ENCODE results near the gene MNT.

Gene MNT

DNA sequence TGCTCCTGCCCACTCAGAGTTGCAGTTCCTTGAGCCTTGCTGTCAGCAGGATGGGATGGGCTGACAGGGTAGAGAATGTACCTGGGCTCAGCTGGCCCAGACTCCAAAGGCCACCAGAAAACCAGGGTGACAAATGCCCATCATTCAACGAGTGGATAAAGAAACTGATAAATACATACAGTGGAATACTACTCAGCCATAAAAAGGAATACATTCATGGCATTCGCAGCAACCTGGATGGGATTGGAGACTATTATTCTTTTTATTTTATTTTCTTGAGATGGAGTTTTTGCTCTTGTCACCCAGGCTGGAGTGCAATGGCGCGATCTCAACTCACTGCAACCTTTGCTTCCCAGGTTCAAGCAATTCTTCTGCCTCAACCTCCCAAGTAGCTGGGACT is 43.6 kb downstream of the MNT start:
- no peak overlapping the region for H3K4me3 ChIP-seq (ENCODE audit: low read depth, low read length)
- TF ChIP-seq, protein P1, sequence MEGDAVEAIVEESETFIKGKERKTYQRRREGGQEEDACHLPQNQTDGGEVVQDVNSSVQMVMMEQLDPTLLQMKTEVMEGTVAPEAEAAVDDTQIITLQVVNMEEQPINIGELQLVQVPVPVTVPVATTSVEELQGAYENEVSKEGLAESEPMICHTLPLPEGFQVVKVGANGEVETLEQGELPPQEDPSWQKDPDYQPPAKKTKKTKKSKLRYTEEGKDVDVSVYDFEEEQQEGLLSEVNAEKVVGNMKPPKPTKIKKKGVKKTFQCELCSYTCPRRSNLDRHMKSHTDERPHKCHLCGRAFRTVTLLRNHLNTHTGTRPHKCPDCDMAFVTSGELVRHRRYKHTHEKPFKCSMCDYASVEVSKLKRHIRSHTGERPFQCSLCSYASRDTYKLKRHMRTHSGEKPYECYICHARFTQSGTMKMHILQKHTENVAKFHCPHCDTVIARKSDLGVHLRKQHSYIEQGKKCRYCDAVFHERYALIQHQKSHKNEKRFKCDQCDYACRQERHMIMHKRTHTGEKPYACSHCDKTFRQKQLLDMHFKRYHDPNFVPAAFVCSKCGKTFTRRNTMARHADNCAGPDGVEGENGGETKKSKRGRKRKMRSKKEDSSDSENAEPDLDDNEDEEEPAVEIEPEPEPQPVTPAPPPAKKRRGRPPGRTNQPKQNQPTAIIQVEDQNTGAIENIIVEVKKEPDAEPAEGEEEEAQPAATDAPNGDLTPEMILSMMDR (IDR thresholded peaks at IDR 0.05; ENCODE audit: low read depth, low read length), result no peak

DNA sequence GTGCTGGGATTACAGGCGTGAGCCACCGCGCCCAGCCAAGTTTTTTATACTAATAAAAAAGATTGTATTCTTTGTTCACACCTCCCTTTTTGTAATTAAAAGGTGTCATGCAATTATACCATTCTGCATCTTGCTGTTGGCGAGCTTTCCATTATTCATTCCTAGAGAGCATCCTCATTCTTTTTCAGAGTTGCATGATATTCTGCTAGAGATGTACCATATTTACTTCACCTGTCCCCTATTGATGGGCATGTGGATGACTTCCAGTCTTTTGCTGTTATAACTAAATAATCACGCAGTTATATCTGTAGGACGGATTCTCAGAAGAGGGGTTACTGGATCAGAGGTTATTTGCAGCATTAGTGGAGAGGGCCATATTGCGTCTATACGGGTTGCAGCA is 46.5 kb downstream of the MNT start:
- TF ChIP-seq, protein P1 (IDR thresholded peaks at IDR 0.05; ENCODE audit: low read depth, low read length), result no peak
- no peak overlapping the region for H3K4me3 ChIP-seq (ENCODE audit: low read depth, low read length)

DNA sequence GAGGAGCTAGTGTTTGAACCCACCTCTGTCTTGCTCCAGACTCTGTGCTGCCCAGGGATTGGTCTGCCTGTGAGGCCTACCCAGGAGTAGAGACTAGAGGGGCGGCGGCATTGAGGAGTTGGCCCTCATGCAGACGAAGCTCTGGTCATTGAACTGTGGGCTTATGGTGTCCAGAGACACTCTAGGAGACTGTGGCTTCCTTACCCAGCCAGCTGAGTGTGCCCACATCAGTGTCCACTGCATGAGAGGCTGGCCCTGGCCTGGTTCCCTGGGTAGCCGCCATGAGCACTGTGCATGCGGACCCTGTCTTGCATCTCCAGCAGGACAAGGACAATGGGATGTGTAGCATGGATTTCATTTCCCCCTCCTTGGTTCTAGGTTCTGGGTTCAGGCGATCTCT is 49.6 kb downstream of the MNT start:
- H3K4me3 ChIP-seq (ENCODE audit: low read depth, low read length), result no peak overlapping the region
- TF ChIP-seq, protein P1 (IDR thresholded peaks at IDR 0.05; ENCODE audit: low read depth, low read length), result no peak

DNA sequence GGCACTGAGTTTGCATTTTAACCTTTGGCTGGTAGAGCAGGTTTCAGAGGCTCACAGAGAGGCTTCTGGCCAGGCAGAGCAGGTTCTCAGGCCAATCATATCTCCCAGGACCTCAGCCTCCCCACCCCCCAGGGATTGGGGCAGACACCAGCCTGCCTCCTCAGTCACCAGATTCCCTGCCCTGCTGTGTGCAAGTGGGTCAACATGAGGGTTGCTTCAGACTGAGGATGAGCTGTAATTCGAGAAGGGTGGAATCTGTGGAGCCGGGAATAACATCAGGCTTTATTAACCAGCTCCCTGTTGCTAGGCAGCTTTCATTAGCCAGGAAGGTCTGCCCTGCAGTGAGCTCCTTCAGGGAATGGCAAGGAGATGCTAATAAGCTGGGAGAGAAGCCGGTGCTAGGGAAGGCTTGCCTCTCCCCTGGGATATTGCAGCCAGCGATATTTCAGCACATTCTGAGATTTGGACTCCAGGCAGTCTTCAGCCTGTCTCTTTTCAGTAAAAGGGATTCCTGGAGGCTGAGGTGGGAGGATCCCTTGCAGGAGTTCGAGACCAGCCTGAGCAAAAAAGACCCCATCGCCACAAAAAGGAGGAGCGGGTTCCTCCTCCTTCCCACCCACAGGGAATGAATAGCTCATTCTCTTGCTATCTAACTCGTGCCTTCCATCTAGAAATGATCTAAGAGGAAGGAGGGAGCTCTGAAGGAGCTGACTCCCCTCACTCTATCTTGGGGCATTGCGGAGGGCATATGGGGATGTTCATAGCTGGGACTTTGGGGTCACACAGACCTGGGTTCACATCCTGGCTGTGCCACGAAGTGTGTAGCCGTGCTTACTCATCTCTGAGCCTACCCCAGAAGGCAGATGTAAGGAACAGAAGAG is 52.8 kb downstream of the MNT start:
- TF ChIP-seq, protein P1 (IDR thresholded peaks at IDR 0.05; ENCODE audit: low read depth, low read length), result no peak
- H3K4me3 ChIP-seq (ENCODE audit: low read depth, low read length), result no peak overlapping the region

DNA sequence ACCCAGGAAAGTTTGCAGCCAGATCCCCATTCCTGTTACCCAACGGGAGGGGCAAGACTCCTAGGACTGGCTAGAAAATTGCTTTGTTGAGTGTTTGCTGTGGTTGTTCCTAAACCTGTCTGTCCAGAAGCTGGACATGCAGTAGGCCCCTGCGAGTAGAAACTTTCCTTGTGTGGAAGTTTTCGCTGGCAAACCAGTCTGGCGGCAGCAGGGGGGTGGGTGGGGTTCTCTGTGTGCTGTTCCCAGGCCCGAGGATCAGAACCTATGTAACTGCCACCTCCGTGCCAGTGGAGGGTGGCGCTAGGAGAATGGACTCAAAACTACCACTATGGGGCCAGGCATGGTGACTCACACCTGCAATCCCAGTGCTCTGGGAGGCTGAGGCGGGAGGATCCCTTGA is 54.4 kb downstream of the MNT start:
- TF ChIP-seq, protein P1 (IDR thresholded peaks at IDR 0.05; ENCODE audit: low read depth, low read length), result no peak
- no peak overlapping the region for H3K4me3 ChIP-seq (ENCODE audit: low read depth, low read length)

DNA sequence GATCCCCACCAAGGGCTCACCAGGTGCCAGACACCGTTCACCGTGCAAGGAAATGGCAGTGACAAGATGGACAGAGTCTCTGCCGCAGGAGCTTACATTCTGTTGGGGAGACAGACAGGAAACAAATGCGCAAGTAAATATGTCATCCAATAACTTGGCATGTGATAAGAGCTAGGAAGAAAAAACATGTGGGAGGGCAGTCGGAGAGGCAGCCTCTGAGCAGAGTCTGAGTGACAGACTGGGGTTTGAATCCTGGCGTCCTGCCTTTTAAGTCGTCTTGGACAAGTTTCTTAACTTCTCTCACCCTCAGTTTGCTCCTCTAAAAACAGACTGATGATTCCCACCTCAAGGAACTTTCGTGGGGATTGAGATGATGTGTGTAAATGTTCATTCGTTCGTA is 56.3 kb downstream of the MNT start:
- H3K4me3 ChIP-seq (ENCODE audit: low read depth, low read length), result no peak overlapping the region
- TF ChIP-seq, protein P1 (IDR thresholded peaks at IDR 0.05; ENCODE audit: low read depth, low read length), result no peak

DNA sequence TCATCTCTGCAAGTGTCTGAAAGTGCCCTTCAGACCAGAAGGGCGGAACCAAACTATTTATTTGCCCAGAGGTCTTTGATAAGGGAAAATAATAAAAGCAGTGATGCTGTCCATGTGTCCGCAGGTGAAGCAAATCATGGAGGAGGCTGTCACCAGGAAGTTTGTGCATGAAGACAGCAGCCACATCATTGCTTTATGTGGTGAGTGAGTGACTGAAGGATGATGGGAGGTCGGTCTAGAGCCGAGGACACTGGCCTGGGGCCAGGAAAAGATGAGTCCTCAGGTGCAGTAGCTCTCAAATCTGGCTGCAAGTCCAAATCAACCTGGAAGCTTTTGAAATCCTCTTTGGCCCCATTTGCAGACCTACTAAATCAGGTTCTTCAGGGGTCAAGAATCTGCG is 57.4 kb downstream of the MNT start:
- TF ChIP-seq, protein P1 (IDR thresholded peaks at IDR 0.05; ENCODE audit: low read depth, low read length), result no peak

More for the DNA sequence above, 57.4 kb downstream of the MNT start:
- H3K4me3 ChIP-seq (ENCODE audit: low read depth, low read length), result no peak overlapping the region
